ENCODE data around the gene GJD2.

The GJD2 gene

DNA sequence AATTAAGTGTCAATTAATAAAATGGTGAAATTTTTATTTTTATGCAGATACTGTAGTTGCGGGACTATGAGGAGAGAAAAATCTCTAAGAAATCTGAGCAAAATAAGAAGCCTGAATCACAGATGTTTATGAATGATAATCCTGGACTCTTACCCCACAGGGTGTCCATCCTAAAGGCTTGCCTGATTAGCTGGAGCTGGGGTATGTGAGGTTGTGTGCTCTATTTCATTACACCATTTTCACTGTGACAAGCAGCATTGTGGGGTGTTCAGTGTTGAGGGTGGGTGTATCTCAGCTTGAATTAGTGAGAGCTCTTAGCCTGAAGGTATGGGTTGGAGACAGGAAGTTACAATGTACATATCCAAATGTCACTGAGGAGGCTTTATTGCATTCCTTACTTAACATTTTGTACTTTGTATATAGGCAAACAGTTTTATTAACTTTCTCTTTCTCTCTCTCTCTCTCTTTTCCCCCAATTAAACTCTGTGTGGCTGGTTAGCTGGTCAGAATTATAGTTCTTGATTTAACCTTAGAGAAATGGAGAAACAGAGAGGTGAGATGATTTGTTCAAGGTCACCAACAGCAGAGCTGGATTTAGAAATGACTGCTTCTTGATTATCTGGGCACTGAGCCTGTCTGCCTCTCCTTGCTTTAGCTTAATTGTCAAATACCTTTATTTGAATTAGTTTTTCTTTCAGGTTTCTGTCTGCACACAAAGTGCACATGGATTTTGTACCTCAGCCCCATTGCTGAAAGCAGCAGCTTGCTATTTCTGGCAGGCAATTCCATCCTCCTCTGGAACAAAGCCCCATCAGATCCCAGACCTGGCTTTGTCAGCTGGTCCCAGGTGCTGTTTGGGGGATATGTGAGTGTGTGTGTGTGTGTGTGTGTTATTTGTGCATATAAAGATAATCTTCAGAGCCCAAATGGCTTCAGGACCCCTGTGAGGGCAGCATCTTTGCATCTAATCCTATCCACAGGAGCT, 35.8 kb downstream of the GJD2 start:
- POLR2A ChIA-PET (ENCODE audit: low non-redundant PET), result no interaction called here
- CTCF ChIA-PET, result interaction anchor here (0.7 to 0.9 kb wide), 3 partner anchors 9 to 1475 kb away, joined by 3 to 4 read pairs (median 4); no protein-coding TSS in a partner anchor
- no peak for DNase-seq (ENCODE audit: low spot score)
- H3K27ac ChIP-seq, result no peak overlapping the region
- TF ChIP-seq, protein P1, sequence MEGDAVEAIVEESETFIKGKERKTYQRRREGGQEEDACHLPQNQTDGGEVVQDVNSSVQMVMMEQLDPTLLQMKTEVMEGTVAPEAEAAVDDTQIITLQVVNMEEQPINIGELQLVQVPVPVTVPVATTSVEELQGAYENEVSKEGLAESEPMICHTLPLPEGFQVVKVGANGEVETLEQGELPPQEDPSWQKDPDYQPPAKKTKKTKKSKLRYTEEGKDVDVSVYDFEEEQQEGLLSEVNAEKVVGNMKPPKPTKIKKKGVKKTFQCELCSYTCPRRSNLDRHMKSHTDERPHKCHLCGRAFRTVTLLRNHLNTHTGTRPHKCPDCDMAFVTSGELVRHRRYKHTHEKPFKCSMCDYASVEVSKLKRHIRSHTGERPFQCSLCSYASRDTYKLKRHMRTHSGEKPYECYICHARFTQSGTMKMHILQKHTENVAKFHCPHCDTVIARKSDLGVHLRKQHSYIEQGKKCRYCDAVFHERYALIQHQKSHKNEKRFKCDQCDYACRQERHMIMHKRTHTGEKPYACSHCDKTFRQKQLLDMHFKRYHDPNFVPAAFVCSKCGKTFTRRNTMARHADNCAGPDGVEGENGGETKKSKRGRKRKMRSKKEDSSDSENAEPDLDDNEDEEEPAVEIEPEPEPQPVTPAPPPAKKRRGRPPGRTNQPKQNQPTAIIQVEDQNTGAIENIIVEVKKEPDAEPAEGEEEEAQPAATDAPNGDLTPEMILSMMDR (conservative IDR thresholded peaks at IDR 0.05; ENCODE audit: low read depth), result no peak

DNA sequence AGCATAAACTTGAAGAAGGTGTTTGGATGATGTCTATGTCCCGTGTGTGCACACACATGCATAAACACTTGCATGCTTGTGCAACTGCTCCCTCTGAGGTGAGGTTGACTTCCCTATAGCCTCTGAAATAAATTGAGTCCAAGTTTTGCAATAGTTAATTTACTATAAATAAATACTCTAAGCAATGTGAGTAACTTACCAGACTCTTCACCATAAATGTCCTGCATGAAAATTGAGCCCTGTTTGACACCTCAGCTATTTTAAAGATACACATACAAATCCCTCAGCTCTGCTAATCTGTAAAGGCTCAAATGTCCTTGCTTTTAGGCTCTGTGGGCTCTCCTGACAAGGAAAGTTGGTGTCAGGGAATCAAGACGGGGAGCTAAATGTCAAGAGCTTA, 37.1 kb downstream of the GJD2 start:
- TF ChIP-seq, protein P1 (conservative IDR thresholded peaks at IDR 0.05; ENCODE audit: low read depth), result no peak
- no peak for DNase-seq (ENCODE audit: low spot score)
- ChIA-PET POLR2A (ENCODE audit: low non-redundant PET) (no interaction called here), CTCF (interaction anchor here (0.9 kb wide), 1 partner anchor 10 kb away, joined by 4 read pairs; no protein-coding TSS in a partner anchor)
- H3K27ac ChIP-seq, result no peak overlapping the region

DNA sequence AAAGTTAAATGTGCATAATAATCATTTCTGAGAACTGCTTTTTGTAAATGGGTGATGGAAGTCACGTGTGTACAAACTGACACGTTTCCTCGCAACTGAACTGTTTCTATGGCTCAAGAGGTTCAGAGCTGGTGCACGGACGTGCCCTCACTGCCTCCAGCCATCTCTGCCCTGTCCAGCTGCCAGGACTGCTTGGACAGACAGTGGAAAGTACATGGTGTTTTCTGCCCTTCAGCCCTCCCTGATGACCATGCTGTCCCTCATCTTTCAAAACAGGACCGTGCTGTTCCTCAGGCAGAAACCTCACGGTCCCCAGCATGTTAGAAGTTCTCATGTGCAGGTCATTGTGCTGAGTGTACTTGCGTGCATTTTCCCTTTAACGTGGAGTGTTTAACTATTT, 38.7 kb downstream of the GJD2 start:
- no peak overlapping the region for H3K27ac ChIP-seq
- CTCF ChIA-PET, result no interaction called here
- DNase-seq (ENCODE audit: low spot score), result no peak
- POLR2A ChIA-PET (ENCODE audit: low non-redundant PET), result no interaction called here
- TF ChIP-seq, protein P1 (conservative IDR thresholded peaks at IDR 0.05; ENCODE audit: low read depth), result no peak

DNA sequence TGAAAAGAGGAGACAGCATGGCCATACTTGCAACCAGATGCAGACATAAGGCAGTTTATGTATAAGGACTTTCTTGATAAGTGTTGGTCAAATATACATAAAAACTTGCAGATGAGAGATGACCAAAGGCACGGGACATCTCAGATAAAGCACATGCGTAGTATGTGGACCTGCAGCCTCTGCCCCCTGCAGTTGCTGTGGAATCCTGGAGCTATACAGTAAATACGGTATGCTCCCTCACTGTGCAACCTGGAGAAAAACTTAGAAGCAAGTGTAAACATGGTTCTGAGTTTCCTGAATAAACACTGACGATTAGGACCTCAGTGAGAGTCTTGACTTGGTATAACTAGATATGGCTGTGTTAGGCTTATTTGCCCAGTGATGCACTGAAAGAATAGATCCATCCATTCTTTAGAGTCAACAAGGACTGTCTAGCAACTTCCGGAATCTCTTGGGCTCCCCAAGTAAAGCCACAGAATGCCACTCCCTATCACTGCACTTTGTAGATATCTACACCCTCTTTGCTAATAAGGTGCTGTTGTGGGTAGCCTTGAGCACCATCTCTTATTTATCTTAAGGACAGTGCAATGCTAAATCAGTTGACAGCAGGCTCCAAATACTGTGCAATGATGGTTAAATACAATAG, 40.2 kb downstream of the GJD2 start:
- ChIA-PET POLR2A (ENCODE audit: low non-redundant PET) (no interaction called here), CTCF (no interaction called here)
- DNase-seq (ENCODE audit: low spot score), result no peak

DNA sequence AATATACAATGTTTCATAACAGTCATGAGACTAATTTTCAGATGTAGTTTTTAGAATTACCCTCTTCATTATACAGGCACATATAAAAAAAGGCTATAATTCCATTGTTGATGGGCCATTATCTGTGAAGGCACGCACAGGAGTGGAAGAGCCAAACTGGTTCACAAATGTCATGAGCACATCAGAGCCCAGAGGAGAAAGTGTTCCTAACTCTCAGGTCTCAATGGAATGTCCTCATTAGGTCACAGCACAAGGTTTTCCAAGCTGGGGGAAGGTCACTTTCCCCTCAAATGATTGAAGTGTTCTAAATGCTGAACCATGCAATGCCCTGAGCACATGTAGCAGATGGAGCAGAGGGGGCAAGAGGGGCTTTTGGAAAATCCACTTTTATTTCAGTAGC, 41.2 kb downstream of the GJD2 start:
- ChIA-PET POLR2A (ENCODE audit: low non-redundant PET) (no interaction called here), CTCF (interaction anchor here (0.6 kb wide), 1 partner anchor 22 kb away, joined by 4 read pairs; no protein-coding TSS in a partner anchor)
- TF ChIP-seq, protein P1 (conservative IDR thresholded peaks at IDR 0.05; ENCODE audit: low read depth), result no peak
- H3K27ac ChIP-seq, result no peak overlapping the region
- DNase-seq (ENCODE audit: low spot score), result no peak

More for the DNA sequence above, 40.2 kb downstream of the GJD2 start:
- H3K27ac ChIP-seq, result no peak overlapping the region
- TF ChIP-seq, protein P1 (conservative IDR thresholded peaks at IDR 0.05; ENCODE audit: low read depth), result no peak

DNA sequence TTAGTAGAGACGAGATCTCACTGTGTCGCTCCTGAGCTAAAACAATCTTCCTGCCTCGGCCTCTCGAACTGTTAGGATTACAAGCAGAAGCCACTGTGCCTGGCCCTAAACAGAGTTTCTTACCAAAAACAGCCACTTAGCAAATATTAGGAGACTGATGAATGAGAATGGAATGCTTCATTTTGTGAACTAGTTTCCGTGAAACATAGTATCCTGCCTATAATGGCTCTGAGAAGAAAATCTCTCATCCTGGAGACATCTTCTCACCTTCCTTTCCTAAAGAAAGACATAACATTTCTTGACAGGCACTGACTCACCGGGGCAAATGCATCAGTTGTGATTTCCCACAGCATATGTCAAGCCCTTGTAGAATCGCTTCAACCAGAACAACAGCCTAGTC, 44.9 kb downstream of the GJD2 start:
- H3K27ac ChIP-seq, result no peak overlapping the region
- TF ChIP-seq, protein P1 (conservative IDR thresholded peaks at IDR 0.05; ENCODE audit: low read depth), result no peak
- ChIA-PET POLR2A (ENCODE audit: low non-redundant PET) (no interaction called here), CTCF (no interaction called here)
- peak; percentile 15 for DNase-seq (ENCODE audit: low spot score)

Data from RWPE1 (cell line).